ENCODE results near the gene PPP1CA. TPM values are rescaled to one million over a fixed set of nuclear protein-coding genes. Genes with fewer than 3 reads are reported as not detected.

Gene PPP1CA
- polyA plus RNA-seq, 2 of the 4 experiments (the other 2 are of a cell fraction), result 174 to 208 TPM

DNA sequence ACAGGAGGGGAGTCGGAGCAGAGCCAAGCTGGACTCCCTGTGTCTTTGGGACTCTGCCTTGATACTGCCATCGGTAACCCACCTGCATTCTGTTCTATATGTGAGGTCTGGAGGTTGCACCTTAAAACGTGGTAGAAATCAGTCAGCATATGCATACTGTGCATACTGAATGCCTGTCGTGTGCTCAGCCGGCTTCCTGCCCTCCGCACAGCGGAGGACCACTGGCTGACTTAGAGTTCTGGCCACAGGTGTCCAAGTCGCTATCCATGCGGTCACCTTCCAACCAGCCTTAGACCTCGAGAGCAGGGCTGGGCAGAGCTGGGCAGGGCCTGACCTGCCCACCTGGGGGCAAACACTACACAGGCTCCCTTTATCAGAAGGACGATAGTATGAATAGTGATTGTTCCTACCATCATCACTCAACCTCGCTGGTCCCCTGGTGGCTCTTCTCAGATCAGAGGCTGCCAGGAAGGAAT is 6.1 kb upstream of the PPP1CA start (continued):
- TF ChIP-seq, protein P1, sequence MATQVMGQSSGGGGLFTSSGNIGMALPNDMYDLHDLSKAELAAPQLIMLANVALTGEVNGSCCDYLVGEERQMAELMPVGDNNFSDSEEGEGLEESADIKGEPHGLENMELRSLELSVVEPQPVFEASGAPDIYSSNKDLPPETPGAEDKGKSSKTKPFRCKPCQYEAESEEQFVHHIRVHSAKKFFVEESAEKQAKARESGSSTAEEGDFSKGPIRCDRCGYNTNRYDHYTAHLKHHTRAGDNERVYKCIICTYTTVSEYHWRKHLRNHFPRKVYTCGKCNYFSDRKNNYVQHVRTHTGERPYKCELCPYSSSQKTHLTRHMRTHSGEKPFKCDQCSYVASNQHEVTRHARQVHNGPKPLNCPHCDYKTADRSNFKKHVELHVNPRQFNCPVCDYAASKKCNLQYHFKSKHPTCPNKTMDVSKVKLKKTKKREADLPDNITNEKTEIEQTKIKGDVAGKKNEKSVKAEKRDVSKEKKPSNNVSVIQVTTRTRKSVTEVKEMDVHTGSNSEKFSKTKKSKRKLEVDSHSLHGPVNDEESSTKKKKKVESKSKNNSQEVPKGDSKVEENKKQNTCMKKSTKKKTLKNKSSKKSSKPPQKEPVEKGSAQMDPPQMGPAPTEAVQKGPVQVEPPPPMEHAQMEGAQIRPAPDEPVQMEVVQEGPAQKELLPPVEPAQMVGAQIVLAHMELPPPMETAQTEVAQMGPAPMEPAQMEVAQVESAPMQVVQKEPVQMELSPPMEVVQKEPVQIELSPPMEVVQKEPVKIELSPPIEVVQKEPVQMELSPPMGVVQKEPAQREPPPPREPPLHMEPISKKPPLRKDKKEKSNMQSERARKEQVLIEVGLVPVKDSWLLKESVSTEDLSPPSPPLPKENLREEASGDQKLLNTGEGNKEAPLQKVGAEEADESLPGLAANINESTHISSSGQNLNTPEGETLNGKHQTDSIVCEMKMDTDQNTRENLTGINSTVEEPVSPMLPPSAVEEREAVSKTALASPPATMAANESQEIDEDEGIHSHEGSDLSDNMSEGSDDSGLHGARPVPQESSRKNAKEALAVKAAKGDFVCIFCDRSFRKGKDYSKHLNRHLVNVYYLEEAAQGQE (IDR thresholded peaks at IDR 0.05), result no peak
- TF ChIP-seq HEYL (CRISPR knock-in tag; IDR thresholded peaks at IDR 0.05), result no peak
- no peak for TF ChIP-seq FOXS1 (CRISPR knock-in tag; IDR thresholded peaks at IDR 0.05)
- TF ChIP-seq RNF2 (IDR thresholded peaks at IDR 0.05; ENCODE audit: borderline replicate concordance, low read depth), result no peak
- no peak for TF ChIP-seq POLR2A (IDR thresholded peaks at IDR 0.05; ENCODE audit: low read length)
- TF ChIP-seq, protein P2, sequence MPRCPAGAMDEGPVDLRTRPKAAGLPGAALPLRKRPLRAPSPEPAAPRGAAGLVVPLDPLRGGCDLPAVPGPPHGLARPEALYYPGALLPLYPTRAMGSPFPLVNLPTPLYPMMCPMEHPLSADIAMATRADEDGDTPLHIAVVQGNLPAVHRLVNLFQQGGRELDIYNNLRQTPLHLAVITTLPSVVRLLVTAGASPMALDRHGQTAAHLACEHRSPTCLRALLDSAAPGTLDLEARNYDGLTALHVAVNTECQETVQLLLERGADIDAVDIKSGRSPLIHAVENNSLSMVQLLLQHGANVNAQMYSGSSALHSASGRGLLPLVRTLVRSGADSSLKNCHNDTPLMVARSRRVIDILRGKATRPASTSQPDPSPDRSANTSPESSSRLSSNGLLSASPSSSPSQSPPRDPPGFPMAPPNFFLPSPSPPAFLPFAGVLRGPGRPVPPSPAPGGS (IDR thresholded peaks at IDR 0.05), result no peak
- TF ChIP-seq, protein P3, sequence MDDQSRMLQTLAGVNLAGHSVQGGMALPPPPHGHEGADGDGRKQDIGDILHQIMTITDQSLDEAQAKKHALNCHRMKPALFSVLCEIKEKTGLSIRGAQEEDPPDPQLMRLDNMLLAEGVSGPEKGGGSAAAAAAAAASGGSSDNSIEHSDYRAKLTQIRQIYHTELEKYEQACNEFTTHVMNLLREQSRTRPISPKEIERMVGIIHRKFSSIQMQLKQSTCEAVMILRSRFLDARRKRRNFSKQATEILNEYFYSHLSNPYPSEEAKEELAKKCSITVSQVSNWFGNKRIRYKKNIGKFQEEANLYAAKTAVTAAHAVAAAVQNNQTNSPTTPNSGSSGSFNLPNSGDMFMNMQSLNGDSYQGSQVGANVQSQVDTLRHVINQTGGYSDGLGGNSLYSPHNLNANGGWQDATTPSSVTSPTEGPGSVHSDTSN (IDR thresholded peaks at IDR 0.05), result no peak

DNA sequence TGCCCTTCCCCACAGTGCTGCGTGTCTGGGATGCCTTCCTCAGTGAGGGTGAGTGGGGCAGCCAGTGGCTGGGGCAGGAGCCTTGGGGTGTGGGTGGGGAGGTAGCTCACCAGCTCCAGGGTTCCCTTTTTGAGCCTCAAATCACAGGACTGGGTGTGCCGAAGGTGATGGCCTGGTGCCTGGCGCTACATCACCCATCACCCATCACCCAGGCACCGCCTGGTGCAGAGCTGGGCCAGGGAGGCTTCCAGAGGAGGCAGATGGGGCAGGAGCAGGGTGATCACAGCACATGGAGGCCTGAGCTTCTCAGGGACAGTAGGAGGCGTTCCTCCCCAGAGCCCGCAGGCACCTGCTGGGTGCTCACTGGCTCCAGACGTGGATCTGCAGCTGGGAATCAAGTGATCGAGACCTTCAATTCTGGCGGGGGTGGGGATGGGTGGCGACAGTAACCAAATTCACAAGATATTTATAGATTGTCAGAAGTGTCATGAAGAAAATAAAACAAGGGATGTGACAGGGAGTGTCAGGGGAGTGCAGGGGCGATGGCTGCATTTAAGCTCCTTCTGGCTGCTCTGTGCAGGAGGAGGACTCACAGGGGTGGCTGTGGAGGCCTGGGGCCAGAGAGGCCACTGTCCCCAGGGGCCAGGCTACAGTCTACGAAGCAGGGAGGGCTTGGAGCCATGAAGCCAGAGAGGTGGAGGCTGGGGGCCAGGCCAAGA is 5.5 kb upstream of the PPP1CA start:
- POLR2A ChIA-PET, result no interaction called here
- Histone ChIP-seq H3K4me3 (no peak overlapping the region), H3K9me3 (no peaks in the 10 kb centered on the region), H3K4me2 (no peak overlapping the region), H3K4me1 (peaks cover 4% of the 10 kb centered on the region; the same call in 2 of the 3 replicates), H3K27ac (no peak overlapping the region)
- TF ChIP-seq CHD2 (IDR thresholded peaks at IDR 0.05; ENCODE audit: low read length, partially characterized antibody) (no peak), ZFP36 (IDR thresholded peaks at IDR 0.05; ENCODE audit: borderline replicate concordance, partially characterized antibody) (no peak), ATOH8 (CRISPR knock-in tag; IDR thresholded peaks at IDR 0.05; ENCODE audit: low read depth) (no peak)
- 61% methylated on average over 8 of the region's 12 CpGs for WGBS (ENCODE audit: missing lambda C conversion rate)
- CTCF ChIA-PET, result interaction anchor here (0.9 to 1.6 kb wide), 3 partner anchors 24 to 62 kb away, joined by 4 to 5 read pairs (median 4); partner anchors contain the start of gene TMEM134
- peak; percentile 21 to 57; a peak in 3 of 6 replicates for ATAC-seq
- DNase-seq (ENCODE audit: low read depth in 1 of 2, low spot score in 1 of 2), result no peak
- FAIRE-seq, result no peak

- Histone ChIP-seq H3K9me3 (no peaks in the 10 kb centered on the region), H3K4me2 (no peak overlapping the region), H3K4me3 (no peak overlapping the region), H3K4me1 (peaks cover 6% of the 10 kb centered on the region; the same call in 2 of the 3 replicates), H3K27ac (0 out of 6 replicates have a peak overlapping the region, but pooled peaks of 1 of the 2 experiments have one; percentile 17)
- ATAC-seq, result no peak
- 85% methylated on average over 11 of the region's 18 CpGs for WGBS (ENCODE audit: missing lambda C conversion rate)
- TF ChIP-seq POLR2A (IDR thresholded peaks at IDR 0.05; ENCODE audit: low read length) (no peak), NFE2L2 (conservative IDR thresholded peaks at IDR 0.05; ENCODE audit: low read length) (no peak), NPAS2 (CRISPR knock-in tag; IDR thresholded peaks at IDR 0.05; ENCODE audit: borderline replicate concordance) (no peak), FOSL2 (IDR thresholded peaks at IDR 0.05) (no peak), FOSL2 (CRISPR knock-in tag; IDR thresholded peaks at IDR 0.05) (no peak), KDM1A (IDR thresholded peaks at IDR 0.05; ENCODE audit: low read depth) (no peak), TFCP2L1 (CRISPR knock-in tag; IDR thresholded peaks at IDR 0.05) (no peak)
- TF ChIP-seq, protein P2 (IDR thresholded peaks at IDR 0.05), result no peak
- no peak for DNase-seq (ENCODE audit: low read depth in 1 of 2, low spot score in 1 of 2)
- ChIA-PET CTCF (interaction anchor here (0.9 to 1.2 kb wide), 2 partner anchors 56 to 63 kb away, joined by 4 read pairs; partner anchors contain the start of gene TMEM134), POLR2A (no interaction called here)
- FAIRE-seq, result no peak
Observed at GRCh38 chr11:67406420-67406968, 4.8 kb upstream of the PPP1CA start.
